Calu3 (cell line): ENCODE results near the gene CLTCL1. TPM values are rescaled to one million over a fixed set of nuclear protein-coding genes. Genes with fewer than 3 reads are reported as not detected.
"Not testable (repeated sequence)": the region's sequence is repeated elsewhere in the genome, so short reads cannot be mapped to it uniquely, and the experiment has no call there.

Experiments
- BruUV-seq: library from RNA; stranded (reverse); fragments of 400-500 nt; replicated peaks from 2 replicates; lab custom pipeline; 2021; lab: Mats Ljungman, UMichigan
- CTCF ChIA-PET: fragments of 300-600 bp; sonication (Branson Sonifier 250); formaldehyde crosslinking; loops from one replicate; lab custom pipeline; 2022; ENCODE audit warnings: antibody characterized with exemption; lab: Charles Lee
- DNase-seq: peaks from one replicate; pipeline ENCODE4 v3.0.0; 2022
- H3K27ac Mint-ChIP-seq: one replicate; pipeline ENCODE4 v1.8.0; 2022; ENCODE audit warnings: mixed read lengths; ENCODE audit not compliant: unreplicated experiment
- H3K27me3 Mint-ChIP-seq: one replicate; pipeline ENCODE4 v1.8.0; 2022; ENCODE audit warnings: mixed read lengths; ENCODE audit not compliant: unreplicated experiment
- H3K36me3 Mint-ChIP-seq: one replicate; pipeline ENCODE4 v1.8.0; 2022; ENCODE audit warnings: mild to moderate bottlenecking, moderate library complexity, mixed read lengths; ENCODE audit not compliant: insufficient read depth, unreplicated experiment
- H3K4me1 Mint-ChIP-seq: one replicate; pipeline ENCODE4 v1.8.0; 2022; ENCODE audit warnings: mild to moderate bottlenecking, low read depth, mixed read lengths; ENCODE audit not compliant: unreplicated experiment
- H3K4me3 Mint-ChIP-seq: one replicate; pipeline ENCODE4 v1.8.0; 2022; ENCODE audit warnings: mild to moderate bottlenecking, low read depth, moderate library complexity, mixed read lengths; ENCODE audit not compliant: unreplicated experiment
- H3K9me3 Mint-ChIP-seq: one replicate; pipeline ENCODE4 v1.8.0; 2022; ENCODE audit warnings: low read depth, mixed read lengths; ENCODE audit not compliant: unreplicated experiment
- CTCF ChIP-seq: fragments of 200-600 bp; IDR thresholded peaks from one replicate; pipeline ENCODE4 v1.8.0; 2022; ENCODE audit warnings: antibody characterized with exemption; ENCODE audit not compliant: unreplicated experiment
- intact Hi-C: fragments of 100-400 bp; cut with micrococcal nuclease; formaldehyde crosslinking; loops from one replicate; pipeline ENCODE4 v1.10.0; 2022; ENCODE audit not compliant: unreplicated experiment
- total RNA-seq: library from RNA; stranded (reverse); gene quantifications from 2 replicates; pipeline ENCODE4 v1.2.3, GENCODE V29; 2022

CLTCL1 gene
- total RNA-seq, 1 experiment from 2014 or later: 2.9 TPM

DNA sequence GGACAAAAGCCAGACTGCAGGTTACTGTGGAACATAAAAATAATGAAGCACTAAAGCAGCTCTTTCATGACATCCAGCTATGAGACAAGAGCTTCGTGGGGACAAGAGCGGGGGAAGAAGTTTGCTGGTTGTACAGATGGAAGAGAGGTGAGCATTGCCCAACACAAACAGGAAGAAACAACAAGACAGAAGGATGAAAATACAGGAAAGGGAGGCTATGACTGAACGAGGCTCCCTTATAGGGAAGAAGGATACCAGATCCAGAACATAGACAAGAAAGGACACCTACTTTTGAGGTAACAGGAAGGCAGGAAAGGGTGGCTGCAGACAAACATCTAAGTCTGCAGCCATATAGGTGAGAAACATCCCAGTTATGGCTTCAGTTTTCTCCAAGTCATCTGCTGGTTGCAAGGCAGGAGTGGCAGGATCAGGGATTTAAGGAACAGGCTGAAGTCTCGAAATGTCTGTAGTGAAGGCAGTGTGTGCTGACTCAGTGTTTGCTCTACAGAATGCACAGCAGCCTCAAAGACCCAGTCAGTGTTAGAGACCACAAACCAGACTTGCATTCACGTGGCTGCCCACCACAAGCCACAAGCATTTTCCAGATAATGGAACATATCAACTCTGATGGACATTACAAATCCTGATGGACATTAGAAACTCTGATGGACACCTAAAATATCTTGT lies 1.9 kb downstream of the CLTCL1 start:
- BruUV-seq: TSS peak; percentile 45
- peaks cover 48% of the 10 kb centered on the region for H3K27me3 Mint-ChIP-seq
- TF ChIP-seq CTCF: no peak
- intact Hi-C loops: loop anchor here (5.0 kb wide), 1 partner anchor 428 kb away; no protein-coding TSS in a partner anchor
- H3K4me1 Mint-ChIP-seq: peaks cover 9% of the 10 kb centered on the region
- no peaks in the 10 kb centered on the region for H3K9me3 Mint-ChIP-seq
- no peak overlapping the region for H3K27ac Mint-ChIP-seq
- no peak overlapping the region for H3K4me3 Mint-ChIP-seq
- no peak for DNase-seq
- peaks cover 20% of the 10 kb centered on the region for H3K36me3 Mint-ChIP-seq
- CTCF ChIA-PET: no interaction called here

DNA sequence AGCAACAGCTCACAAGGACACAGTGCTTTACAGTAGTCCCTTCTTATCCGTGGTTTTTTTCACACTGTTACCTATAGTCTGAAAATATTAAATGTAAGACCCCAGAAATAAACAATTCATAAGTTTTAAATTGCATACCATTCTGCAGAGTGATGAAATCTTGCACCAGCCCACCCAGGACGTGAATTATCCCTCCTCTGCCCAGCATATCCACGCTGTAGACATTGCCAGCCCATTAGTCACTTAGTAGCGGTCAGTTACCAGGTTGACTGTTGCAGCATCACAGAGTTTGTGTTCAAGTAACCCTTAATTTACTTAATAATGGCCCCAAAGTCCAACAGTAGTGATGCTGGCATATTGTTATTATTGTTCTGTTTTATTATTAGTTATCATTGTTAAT lies 3.6 kb downstream of the CLTCL1 start:
- intact Hi-C loops: no loop called here

GRCh38 chr22:19287076-19287707 lies 4.3 kb downstream of the CLTCL1 start:
- Mint-ChIP-seq H3K9me3 (no peaks in the 10 kb centered on the region), H3K4me1 (peaks cover 9% of the 10 kb centered on the region), H3K36me3 (peaks cover 13% of the 10 kb centered on the region), H3K27me3 (peaks cover 48% of the 10 kb centered on the region), H3K27ac (no peak overlapping the region), H3K4me3 (no peak overlapping the region)
- no peak for TF ChIP-seq CTCF
- BruUV-seq: no TSS peak
- intact Hi-C loops: no loop called here
- CTCF ChIA-PET: interaction anchor here (0.5 kb wide), 1 partner anchor 349 kb away, joined by 4 read pairs; no protein-coding TSS in a partner anchor
- DNase-seq: no peak

More for the DNA sequence above, 3.6 kb downstream of the CLTCL1 start:
- BruUV-seq: no TSS peak
- peaks cover 9% of the 10 kb centered on the region for H3K4me1 Mint-ChIP-seq
- CTCF ChIA-PET: no interaction called here
- peaks cover 20% of the 10 kb centered on the region for H3K36me3 Mint-ChIP-seq
- peaks cover 48% of the 10 kb centered on the region for H3K27me3 Mint-ChIP-seq
- no peaks in the 10 kb centered on the region for H3K9me3 Mint-ChIP-seq
- no peak for TF ChIP-seq CTCF
- H3K27ac Mint-ChIP-seq: no peak overlapping the region
- no peak overlapping the region for H3K4me3 Mint-ChIP-seq
- DNase-seq: no peak

DNA sequence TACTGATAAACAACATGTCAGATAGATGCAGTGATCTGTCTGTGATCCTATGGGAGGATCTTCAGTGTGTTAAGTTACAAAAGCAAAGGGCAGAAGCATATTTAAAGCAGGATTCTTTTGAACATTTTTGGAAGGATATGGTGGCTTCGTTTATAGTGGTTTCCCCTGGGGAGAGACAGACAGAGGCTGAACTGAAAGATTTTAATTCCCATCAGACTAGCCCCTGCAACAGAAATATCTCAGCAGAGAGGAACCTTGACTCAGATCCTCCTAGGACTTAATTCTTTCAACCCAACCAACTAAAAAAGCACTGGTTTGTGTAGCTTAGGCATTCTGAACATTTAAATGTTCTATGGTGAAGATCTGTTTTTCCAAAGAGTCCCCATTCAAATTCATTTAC lies 5.7 kb downstream of the CLTCL1 start:
- intact Hi-C loops: no loop called here
- DNase-seq: no peak
- Mint-ChIP-seq H3K9me3 (no peaks in the 10 kb centered on the region), H3K27ac (no peak overlapping the region), H3K27me3 (peaks cover 44% of the 10 kb centered on the region), H3K4me1 (peaks cover 9% of the 10 kb centered on the region), H3K4me3 (no peak overlapping the region), H3K36me3 (peaks cover 3% of the 10 kb centered on the region)
- TF ChIP-seq CTCF: no peak
- CTCF ChIA-PET: no interaction called here
- BruUV-seq: no TSS peak

DNA sequence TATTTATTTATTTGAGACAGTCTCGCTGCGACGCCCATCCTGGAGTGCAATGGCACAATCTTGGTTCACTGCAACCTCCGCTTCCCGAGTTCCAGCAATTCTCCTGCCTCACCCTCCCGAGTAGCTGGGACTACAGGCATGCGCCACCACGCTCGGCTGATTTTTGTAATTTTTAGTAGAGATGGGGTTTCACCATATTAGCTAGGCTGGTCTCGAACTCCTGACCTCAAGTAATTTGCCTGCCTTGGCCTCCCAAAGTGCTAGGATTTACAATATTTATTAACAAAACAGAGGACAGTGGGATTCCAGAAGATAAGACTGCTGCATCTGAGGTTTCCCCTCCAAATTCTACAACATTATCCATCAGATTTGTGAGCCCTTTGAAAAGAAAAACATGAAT lies 12.4 kb downstream of the CLTCL1 start:
- BruUV-seq: not testable (repeated sequence)

More for the DNA sequence above, 12.4 kb downstream of the CLTCL1 start:
- intact Hi-C loops, H3K9me3 Mint-ChIP-seq, H3K4me3 Mint-ChIP-seq, H3K27me3 Mint-ChIP-seq, H3K27ac Mint-ChIP-seq, H3K4me1 Mint-ChIP-seq, CTCF ChIA-PET, H3K36me3 Mint-ChIP-seq, DNase-seq: not testable (repeated sequence)
